Heart right ventricle (tissue), 16 donors: Measurements from ENCODE around the gene TMEM130. TPM values are rescaled to one million over a fixed set of nuclear protein-coding genes. Genes with fewer than 3 reads are reported as not detected.

Experiments used
- ATAC-seq, 8 donors: fragments of 200-7000 bp; cut with Tn5 transposase; one replicate each; pipeline ENCODE4 v1.9.1; 2020; ENCODE audit warnings: mild to moderate bottlenecking in 8 of 8, moderate library complexity in 8 of 8, moderate number of reproducible peaks in 1 of 8
- DNase-seq, 2 donors: peaks; one replicate each; pipeline ENCODE4 v3.0.0-alpha.2; 2020
- H3K27ac ChIP-seq, 10 donors: fragments of 200-600 bp; sonication (generic) in 2 of 10; one replicate each; pipeline versions ENCODE4 v1.5.0 to v1.8.0; 2020 to 2022; ENCODE audit warnings: mild to moderate bottlenecking in 3 of 10
- H3K27me3 ChIP-seq, 7 donors: fragments of 200-600 bp; one replicate each; pipeline ENCODE4 v1.8.0; 2021 to 2022; ENCODE audit warnings: mild to moderate bottlenecking in 2 of 7
- H3K36me3 ChIP-seq, 9 donors: fragments of 200-600 bp; sonication (generic) in 1 of 9; one replicate each; pipeline versions ENCODE4 v1.5.0 to v1.8.0; 2020 to 2022; ENCODE audit warnings: mild to moderate bottlenecking in 2 of 9
- H3K4me1 ChIP-seq, 9 donors: fragments of 200-600 bp; sonication (generic) in 1 of 9; one replicate each; pipeline versions ENCODE4 v1.5.0 to v1.8.0; 2020 to 2022; ENCODE audit warnings: mild to moderate bottlenecking in 4 of 9
- H3K4me3 ChIP-seq, 10 donors: fragments of 200-600 bp; sonication (generic) in 2 of 10; one replicate each; pipeline versions ENCODE4 v1.5.0 to v1.8.0; 2020 to 2022; ENCODE audit warnings: mild to moderate bottlenecking in 7 of 10, moderate library complexity in 2 of 10
- H3K9me3 ChIP-seq, 11 donors: fragments of 200-600 bp in 10 of 11; sonication (generic) in 2 of 11; one replicate each; pipeline versions ENCODE4 v1.5.0 to v1.8.0; 2013 to 2022; ENCODE audit warnings: mild to moderate bottlenecking in 2 of 11, control low read depth in 1 of 11, moderate library complexity in 1 of 11
- WGBS, 2 donors: extraction: QIAGEN DNeasy Blood & Tissue Kit; methylation state at CpG; one replicate each; pipeline ENCODE4 v1.1.7; 2013; ENCODE audit warnings: inconsistent platforms in 1 of 2; 5-methylcytosine and 5-hydroxymethylcytosine counted together
- intact Hi-C, 10 donors: fragments of 100-400 bp; cut with DNase I; formaldehyde crosslinking; loops; one replicate each; pipeline versions ENCODE4 v1.11.1 to v1.14.2; 2022
- microRNA-seq, 2 donors: library from miRNA; unstranded; fragments of <30 nt; microRNA quantifications; one replicate each; pipeline ENCODE4 v1.2.0, GENCODE V29; 2021
- polyA plus RNA-seq, 2 donors: library from polyadenylated mRNA; stranded (reverse); fragments of 200-250 nt; gene quantifications; one replicate each; pipeline ENCODE4 v1.2.3, GENCODE V29; 2013
- total RNA-seq, 10 donors: library from RNA; stranded (reverse); fragmentation: NEBNext Ultra II Directional in 3 of 10; extraction: Animal tissue kit (Norgen Biotek cat#: 25700) in 3 of 10; gene quantifications; one replicate each; pipeline versions ENCODE4 v1.2.1 to v1.2.4, GENCODE V29; 2021 to 2023
- TF ChIP-seq, protein P1 (sequence below), 9 donors: fragments of 200-600 bp; sonication (generic) in 2 of 9; IDR thresholded peaks; one replicate each; pipeline versions ENCODE4 v1.5.0 to v1.8.0; 2021 to 2022; ENCODE audit warnings: antibody characterized with exemption in 9 of 9, mild to moderate bottlenecking in 5 of 9, moderate library complexity in 1 of 9
- donor health status: Arrhythmogenic right ventricular cardiomyopathy.
- donor health status: ischemic (EF 13 %, LVEDD 7.1; RV severe dilation, severe dysfunction).
- donor health status: healthy with polysubstance abuse.
- donor health status: DM: no; HTN: yes; CAD: no.
- donor health status: DM: no; HTN: no; CAD: no.
- donor health status: ischemic (EF 25% LVEDD 6.9; RV normal size, moderate dysfunction).
- donor health status: ischemic (EF 25% LVEDD 5.7; RV mildly dilated, moderate dysfunction).
- donor health status: healthy.
- donor health status: DM: yes; HTN: yes; CAD: no.
- donor health status: Ischemic cardiomyopathy.
- donor health status: ischemic (EF 35%, LVEDD 5.7; RV mildly dilated, moderate dysfunction).
- donor health status: nonischemic (EF 11% LVEDD 7.7; RV severe dilation, severe dysfunction).
- donor health status: DM: yes; HTN: yes; CAD: no.
- donor health status: PGD.
- donor health status: ischemic (EF 29% LVEDD 5.4; RV normal size, mild dysfunction).
- donor health status: nonischemic (EF 23%, LVEDD 6.1; RV moderate dilation, normal function).

TMEM130 gene
- total and polyA plus RNA-seq, 12 donors, result 0.12 to 1.5 (median 0.25) TPM; not detected in 8

DNA sequence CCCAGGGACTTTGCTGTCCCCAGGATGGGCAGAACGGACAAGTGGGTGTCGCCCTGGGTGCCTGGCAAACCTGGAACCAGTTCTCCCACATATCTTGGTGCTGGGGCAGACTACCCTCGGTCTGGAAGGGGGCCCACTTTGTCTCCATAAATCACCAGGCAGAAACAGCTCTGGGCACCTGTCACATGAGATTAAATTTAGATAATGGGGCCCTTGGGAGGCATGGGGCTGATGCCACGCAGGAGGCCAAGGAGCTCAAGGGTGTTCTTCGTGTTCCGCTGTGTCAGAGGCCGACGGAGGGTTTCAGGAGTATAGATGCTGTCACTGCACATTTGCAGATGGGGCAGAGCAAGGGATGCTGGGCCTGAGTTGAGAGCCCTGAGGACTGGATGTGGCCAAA is 72.7 kb downstream of the TMEM130 start:
- Histone ChIP-seq H3K9me3 (peaks cover 0 to 26% (median 7%) of the 10 kb centered on the region in 11 donors), H3K36me3 (no peaks in the 10 kb centered on the region), H3K27ac (no peak overlapping the region), H3K27me3 (no peaks in the 10 kb centered on the region), H3K4me3 (no peak overlapping the region), H3K4me1 (no peaks in the 10 kb centered on the region)
- DNase-seq, result no peak
- TF ChIP-seq, protein P1, sequence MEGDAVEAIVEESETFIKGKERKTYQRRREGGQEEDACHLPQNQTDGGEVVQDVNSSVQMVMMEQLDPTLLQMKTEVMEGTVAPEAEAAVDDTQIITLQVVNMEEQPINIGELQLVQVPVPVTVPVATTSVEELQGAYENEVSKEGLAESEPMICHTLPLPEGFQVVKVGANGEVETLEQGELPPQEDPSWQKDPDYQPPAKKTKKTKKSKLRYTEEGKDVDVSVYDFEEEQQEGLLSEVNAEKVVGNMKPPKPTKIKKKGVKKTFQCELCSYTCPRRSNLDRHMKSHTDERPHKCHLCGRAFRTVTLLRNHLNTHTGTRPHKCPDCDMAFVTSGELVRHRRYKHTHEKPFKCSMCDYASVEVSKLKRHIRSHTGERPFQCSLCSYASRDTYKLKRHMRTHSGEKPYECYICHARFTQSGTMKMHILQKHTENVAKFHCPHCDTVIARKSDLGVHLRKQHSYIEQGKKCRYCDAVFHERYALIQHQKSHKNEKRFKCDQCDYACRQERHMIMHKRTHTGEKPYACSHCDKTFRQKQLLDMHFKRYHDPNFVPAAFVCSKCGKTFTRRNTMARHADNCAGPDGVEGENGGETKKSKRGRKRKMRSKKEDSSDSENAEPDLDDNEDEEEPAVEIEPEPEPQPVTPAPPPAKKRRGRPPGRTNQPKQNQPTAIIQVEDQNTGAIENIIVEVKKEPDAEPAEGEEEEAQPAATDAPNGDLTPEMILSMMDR (IDR thresholded peaks at IDR 0.05), result no peak
- no peak for ATAC-seq
- 77 to 82% methylated on average over 8 of the region's 8 CpGs for WGBS, 2 donors
- intact Hi-C loops, result no loop called here

Small RNA genes within 50 kb of the gene (microRNA-seq; reads per million reads assigned to microRNA genes)
- gene MIR3609, result 0 reads per million in 2 donors

Other genes starting within 250 kb of the TMEM130 start
- 10 to 100 TPM; 14.6 to 25.1 (median 22.7) TPM for gene TRRAP, start 8.5 kb upstream of the TMEM130 start, total RNA-seq
- gene TRRAP, start 8.5 kb upstream of the TMEM130 start, polyA plus RNA-seq, result 10 to 100 TPM in 1 of 2 donors, 1 to 10 TPM in 1; 4.8 to 12.7 TPM